B cell (primary cell): ENCODE results near the gene MINDY2.

ENCODE experiments used
- EZH2 ChIP-seq: IDR thresholded peaks from 2 replicates; pipeline ENCODE4 v1.6.1; 2012; ENCODE audit warnings: borderline replicate concordance, low read depth, mild to moderate bottlenecking, moderate library complexity, low read length; ENCODE audit not compliant: insufficient read depth, poor library complexity, severe bottlenecking
- TF ChIP-seq, protein P1 (sequence below): fragments of 200-600 bp; IDR thresholded peaks from one replicate; pipeline ENCODE4 v1.8.0; 2022; ENCODE audit warnings: antibody characterized with exemption, mild to moderate bottlenecking

DNA sequence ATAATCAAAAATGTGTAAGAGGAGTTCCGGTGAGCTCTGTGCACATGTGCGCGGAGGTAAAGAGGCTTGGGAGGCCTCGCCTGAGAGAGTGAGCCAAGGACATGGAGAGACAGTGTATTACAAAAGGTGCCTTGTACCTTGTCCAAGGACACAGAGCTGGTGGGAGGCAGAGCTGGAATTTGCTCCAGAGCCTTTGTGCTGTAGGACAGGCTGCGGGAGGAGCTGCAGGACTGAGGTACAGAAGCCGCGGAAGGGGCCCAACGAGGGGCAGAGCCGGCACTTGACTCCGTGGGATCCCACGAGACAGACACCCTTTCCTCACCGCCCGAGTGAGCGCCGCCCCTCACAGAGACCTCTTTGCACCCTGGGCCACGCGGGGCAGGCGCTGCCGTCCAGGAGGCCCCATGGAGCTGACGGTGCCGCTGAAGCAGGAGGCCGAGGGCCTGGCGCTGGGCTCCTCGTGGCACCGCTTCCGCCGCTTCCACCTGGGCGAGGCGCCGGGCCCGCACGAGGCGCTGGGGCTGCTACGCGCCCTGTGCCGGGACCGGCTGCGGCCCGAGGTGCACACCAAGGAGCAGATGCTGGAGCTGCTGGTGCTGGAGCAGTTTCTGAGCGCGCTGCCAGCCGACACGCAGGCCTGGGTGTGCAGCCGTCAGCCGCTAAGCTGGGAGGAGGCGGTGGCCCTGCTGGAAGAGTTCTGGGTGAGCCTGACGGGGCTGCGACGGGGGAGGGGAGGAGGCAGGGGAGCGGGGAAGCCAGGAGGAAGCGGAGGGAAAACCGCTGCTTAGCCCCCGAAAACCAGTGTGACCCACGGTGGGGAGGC is 93.7 kb downstream of the MINDY2 start:
- TF ChIP-seq, protein P1, sequence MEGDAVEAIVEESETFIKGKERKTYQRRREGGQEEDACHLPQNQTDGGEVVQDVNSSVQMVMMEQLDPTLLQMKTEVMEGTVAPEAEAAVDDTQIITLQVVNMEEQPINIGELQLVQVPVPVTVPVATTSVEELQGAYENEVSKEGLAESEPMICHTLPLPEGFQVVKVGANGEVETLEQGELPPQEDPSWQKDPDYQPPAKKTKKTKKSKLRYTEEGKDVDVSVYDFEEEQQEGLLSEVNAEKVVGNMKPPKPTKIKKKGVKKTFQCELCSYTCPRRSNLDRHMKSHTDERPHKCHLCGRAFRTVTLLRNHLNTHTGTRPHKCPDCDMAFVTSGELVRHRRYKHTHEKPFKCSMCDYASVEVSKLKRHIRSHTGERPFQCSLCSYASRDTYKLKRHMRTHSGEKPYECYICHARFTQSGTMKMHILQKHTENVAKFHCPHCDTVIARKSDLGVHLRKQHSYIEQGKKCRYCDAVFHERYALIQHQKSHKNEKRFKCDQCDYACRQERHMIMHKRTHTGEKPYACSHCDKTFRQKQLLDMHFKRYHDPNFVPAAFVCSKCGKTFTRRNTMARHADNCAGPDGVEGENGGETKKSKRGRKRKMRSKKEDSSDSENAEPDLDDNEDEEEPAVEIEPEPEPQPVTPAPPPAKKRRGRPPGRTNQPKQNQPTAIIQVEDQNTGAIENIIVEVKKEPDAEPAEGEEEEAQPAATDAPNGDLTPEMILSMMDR: no peak
- TF ChIP-seq EZH2: no peak
